GM21360 (cell line): ENCODE results near the gene LYRM4.
"Not testable (repeated sequence)": the region's sequence is repeated elsewhere in the genome, so short reads cannot be mapped to it uniquely, and the experiment has no call there.

Experiments
- ATAC-seq: cut with Tn5 transposase; IDR thresholded peaks from one replicate; pipeline ENCODE4 v1.9.1; 2021; ENCODE audit warnings: mild to moderate bottlenecking, moderate library complexity; ENCODE audit not compliant: unreplicated experiment

The LYRM4 gene

DNA sequence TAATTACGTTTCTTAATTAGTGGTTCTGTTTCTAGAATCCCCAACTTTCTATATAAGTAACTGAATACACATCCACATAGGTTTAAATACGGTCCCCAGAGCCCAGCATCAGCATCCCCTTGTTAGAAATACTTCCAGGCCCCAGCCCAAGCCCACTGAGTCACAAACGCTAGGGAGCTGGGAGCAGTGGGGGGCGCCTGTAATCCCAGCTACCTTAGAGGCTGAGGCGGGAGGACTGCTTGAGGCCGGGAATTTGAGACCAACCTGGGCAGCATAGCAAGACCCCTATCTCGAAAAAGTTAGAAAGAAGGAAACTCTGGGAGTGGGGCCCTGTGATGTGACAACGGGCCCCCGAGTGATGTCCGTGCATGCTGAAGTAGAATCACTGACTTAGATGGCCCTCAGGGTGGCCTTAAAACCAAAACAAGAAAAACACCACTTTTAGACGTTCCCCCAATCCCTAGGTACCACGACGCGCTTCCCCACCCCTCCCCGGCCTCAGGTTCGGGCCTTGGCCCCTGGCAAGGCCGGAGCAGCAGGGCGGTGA lies 176.9 kb downstream of the LYRM4 start:
- ATAC-seq = peak; percentile 19

DNA sequence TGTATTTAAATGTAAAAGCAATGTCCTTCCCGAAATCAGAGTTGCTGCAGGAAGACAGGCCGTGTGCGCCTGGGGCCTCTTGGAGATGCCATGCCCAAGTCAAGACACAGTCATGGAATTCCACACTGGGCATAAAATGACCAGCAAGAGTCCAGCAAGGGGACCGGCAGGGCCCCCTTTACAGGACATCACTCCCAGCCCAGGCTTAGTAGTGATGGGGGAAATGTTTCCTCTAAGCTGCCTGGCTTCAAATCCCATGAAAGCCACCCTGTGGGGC lies 177.5 kb downstream of the LYRM4 start:
- no peak for ATAC-seq

DNA sequence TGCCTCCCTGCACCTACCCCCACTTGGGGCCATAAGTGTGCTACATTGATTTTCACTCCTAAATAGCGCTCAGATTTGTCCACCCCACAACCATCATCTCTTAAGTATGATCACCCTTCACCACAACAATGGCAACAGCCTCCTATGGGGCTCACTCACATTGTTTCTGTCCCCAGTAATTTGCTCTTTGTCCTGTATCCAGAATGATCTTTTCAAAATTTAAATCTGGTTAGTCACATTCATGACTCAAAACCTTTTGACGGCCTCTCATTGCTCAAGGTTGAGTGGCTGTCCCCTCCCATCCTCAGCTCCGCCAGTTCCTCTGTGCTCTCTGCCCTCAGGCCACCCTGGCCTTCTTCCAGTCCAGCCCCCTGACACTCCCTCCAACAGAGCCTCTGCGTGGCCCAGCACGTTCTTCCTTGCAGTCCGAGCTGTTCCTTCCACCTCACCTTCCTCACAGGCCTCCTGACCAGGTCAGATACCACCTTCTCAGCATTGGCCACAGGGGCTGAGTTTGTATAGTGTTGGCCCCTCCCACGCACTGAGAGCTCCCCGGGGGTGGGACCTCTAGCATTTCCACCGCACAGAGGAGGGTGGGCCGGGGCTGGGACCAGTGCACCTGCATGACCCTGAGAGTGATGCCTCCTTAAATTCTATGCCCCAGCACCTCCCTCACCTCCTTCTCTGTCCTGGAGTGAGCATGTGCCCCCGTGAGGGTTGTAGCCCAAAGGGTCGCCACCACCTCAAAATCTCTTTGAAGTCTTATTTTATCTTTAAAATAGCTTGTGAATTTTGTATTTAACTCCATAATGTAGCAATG lies 178.1 kb downstream of the LYRM4 start:
- ATAC-seq = no peak

DNA sequence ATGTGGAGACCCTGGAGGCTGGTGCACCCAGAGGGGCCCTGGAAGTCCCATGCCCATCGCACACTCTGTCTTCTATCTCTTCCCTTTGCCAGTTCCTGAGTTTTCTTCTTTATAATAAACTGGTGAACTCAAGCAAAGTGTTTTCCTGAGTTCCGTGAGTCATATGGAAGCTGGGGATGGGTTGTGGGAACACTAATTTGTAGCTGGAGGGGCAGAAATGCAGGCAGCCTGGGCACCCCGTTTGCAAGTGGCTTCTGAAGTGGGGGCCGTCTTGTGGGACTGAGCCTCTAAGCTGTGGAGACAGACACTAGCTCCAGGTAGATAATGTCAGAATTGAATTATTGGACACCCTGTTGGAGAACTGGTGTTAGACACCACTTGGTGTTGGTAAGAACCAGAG lies 178.8 kb downstream of the LYRM4 start:
- no peak for ATAC-seq

DNA sequence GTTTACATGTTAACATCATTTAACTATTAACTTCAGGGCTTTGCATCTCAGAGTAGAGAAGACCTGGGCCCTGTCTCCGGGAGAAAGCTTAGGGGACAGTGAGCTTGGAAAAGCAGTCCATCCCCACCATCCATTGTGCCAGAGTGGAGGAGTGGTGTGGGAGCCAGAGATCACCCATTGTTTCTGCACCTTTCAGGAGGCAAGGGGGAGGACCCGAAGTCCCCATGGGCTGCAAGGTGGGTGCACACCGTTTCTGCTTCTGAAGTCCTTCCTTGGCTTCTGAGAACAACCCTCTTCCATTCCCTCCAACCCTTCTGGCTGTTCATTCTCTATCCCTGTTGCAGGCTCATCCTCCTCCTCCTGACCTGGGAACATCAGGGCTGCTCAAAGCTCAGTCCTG lies 179.6 kb downstream of the LYRM4 start:
- ATAC-seq = no peak

DNA sequence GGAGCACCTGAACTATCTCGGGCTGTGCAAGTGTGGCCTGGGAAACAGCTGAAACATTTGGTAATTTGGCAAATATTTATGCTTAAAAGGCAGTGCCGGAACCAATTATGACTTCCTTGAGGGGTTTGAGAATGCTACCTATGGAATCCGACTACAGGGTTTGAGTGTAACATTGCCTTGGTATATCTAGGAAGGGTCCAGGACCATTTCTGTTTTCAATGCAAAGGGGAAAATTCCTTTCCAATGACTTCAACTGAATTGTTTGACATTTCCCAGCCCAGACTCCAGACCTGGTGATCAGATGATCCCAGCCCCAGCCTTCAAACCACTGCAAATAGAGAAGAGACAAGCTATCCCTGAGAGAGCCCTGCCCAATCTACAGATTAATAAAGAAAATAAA lies 180.2 kb downstream of the LYRM4 start:
- no peak for ATAC-seq

DNA sequence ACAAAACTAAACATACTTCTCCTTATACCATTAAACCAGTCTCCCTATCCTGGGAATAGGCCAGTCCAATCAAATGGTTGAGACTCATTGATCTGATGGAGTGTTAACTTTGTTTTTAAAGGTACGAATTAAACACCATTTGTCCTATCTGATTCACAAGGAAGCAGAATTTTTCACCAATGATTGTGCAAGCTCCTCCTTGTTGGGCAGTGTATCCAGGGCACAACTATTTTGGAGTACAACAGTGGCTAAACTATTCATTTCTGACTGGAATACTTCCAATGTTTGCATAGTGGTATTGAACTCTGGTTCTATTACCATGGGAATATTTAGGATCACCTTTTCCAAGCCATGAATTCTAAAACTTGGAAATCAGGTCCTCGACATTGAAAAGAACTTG lies 181.1 kb downstream of the LYRM4 start:
- ATAC-seq = no peak

DNA sequence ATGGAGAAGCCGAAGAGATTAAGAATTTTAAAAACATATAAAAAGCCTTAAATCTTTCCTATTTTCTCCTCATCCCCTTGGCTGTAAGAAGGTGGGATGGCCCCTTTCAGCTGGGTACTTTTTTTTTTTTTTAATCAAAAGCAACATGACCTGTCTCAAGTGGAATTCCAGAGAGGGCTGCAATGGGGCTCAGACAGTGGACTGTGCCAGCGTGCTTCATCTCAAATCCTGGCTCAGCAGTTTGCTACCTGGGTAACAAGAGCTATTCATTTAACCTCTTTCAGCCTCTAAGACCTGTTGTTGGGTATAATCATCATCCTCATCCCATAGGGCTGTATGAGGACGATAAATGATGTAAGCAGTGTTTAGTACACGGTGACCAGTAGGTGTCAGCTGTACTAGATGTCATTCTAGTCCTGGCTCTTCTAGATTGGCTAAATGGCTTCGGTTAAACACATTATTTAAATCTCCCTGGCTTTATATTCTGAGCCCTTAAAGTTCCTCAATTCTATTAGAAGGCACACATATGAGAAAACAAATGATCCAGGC lies 182.6 kb downstream of the LYRM4 start:
- peak; percentile 79 for ATAC-seq

DNA sequence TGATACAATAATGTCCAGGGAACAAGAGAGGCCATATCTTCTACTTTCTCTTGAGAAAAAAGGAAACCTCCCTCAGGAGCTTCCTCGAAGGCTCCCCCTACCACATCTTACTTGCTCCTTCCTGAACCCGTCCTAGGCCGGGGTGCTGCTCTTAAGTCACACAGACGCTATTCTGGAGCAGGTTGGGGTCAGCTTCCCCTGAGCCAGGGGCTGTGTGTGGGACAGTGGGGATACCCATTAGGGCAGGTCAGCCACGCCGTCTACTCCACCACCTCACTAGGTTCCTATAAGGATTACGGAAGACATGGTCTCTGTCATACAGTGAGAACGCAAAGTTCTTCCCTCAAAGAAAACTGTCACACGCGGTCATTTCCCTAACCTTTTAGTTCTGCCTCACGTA lies 183.8 kb downstream of the LYRM4 start:
- ATAC-seq = no peak

DNA sequence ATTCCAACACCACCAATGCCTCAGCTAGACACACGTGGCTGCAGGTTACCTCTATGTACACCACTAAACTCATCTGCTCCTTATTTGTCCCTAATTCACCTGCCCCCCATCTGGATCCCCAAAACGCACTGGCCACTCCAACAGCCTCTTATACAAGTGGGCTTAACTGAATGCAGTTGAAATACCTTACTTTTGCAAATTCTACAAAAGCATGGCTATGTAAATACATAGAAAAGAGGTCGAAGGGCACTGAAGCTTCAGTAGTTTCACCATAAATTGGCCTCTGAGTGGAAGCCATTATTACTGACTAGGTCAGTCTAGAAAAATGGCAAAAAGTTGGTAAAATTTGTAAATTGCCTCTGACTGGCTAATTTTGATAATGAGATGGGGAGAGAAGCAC lies 186.8 kb downstream of the LYRM4 start:
- ATAC-seq = no peak

DNA sequence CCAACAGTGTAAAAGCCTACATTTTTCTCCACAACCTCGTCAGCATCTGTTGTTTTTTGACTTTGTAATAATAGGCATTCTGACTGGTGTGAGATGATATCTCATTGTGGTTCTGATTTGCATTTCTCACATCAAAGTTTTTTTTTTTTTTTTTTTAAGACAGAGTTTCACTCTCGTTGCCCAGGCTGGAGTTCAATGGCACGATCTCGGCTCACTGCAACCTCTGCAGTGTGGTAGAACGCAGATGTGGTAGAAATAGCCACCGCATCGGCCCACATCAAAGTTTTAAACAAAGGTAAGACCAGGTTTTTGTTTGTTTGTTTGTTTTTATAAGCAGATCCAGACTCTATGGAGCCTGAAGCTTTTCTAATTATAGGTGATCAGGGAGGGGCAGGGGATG lies 188.3 kb downstream of the LYRM4 start:
- ATAC-seq = peak; percentile 71

DNA sequence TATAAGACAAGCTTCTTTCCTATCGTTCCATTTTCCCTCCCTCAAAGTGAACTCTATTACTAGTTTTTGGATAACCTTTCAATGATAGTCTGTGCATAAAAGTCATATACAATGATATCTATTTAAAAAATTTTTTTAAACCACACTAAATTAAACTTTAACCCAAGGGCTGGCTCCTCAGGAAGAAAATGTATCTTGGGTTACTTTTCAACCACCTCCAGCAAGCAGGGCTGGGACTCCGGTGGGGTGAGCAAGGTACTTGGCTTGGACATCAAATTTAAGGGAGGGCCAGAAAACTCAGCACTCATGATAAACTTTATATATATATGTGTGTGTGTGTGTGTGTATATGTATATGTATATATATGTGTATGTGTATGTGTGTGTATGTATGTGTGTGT lies 189.5 kb downstream of the LYRM4 start:
- ATAC-seq = no peak

DNA sequence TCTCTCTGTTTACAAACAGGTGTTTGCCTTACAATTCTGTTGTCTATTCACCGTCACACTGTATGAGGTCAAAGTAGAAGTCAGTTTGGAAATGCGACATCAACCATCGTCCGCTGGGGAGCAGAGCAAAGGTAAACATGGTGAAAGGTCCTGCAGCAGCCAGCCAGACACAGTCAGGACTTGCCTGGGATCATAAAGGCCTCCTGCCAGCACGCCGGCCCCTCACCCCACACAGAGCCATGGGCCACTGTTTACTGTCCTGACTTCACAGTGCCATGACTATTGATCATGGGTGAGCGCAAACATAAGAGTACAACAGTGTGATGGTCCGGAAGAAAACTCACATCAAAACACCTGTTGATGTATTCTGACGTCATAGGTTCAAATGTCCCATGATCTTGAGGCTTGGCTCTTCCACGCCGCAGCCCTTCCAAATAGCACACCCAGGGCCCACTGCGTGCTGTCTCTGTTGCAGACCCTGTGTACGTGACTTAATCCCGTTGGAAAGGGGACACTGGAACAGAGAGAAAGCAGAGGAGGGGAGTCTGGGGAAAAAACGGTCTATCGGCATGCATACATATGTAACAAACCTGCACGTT lies 192.5 kb downstream of the LYRM4 start:
- ATAC-seq = no peak

DNA sequence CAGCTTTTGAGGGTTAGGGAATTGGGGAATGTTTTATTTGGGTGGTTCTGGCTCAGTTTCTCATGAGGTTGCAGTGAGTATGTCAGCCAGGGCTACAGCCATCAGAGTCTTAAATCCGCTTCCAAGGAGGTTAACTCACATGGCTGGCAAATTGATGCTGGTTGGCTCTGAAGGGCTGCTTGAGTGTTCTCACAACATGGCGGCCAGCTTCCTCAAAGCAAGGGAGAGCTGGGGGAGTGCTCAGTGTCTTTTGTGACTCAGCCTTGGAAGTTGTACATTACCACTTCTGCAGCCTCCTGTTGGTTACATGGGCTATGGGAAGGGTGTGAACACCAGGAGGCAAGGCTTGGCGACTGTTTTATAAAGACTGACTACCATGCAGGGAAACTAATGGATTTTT lies 193.4 kb downstream of the LYRM4 start:
- ATAC-seq = no peak

DNA sequence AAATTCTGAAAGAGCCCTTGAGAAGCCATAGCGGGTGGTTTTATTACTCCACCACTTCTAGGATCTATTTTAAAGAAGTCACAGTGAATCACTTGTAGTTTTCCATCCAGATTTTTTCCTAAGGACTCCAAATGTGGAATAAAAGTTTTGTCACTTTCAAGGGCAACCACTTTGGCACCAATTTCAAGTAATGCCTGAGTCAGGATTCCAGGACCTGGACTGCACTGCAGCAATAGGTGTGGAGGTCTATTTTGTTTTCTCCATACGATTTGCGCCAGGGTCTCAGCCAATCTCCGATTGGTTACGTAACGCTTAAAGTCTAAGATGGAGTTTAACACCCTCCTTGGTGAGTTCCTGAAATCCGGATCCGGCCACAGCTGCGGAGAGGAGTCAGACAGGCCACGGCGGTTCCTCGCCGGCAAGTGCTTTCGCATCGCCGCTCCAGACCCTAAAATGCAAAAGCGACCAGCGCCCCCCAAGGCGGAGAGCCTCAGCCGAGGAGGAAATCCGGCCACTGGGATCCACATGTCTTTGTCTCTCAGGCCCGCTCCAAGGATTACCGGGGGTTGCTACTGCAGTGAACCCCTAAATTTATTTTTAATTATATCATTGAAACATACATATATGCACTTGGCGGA lies 194.2 kb downstream of the LYRM4 start:
- ATAC-seq = no peak

DNA sequence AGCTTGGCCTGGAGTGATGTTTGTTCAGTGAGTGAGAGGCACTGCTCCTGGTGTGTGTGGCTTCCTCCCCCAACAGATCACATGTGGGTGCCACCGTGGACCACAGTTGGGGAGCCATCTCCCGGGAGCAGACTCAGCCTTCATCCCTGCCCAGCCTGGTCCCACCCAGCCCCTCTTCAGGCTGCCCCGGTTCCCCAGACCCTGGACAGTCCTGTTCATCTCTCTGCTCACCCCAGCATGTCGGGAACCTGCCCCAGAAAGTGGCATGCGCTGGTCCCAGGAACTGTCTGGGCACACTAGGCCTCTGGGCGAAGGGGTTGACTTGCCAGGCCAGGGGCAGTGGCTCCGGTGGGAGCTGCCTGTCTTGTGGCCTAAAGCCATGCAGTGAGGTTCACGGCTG lies 197.1 kb downstream of the LYRM4 start:
- no peak for ATAC-seq

DNA sequence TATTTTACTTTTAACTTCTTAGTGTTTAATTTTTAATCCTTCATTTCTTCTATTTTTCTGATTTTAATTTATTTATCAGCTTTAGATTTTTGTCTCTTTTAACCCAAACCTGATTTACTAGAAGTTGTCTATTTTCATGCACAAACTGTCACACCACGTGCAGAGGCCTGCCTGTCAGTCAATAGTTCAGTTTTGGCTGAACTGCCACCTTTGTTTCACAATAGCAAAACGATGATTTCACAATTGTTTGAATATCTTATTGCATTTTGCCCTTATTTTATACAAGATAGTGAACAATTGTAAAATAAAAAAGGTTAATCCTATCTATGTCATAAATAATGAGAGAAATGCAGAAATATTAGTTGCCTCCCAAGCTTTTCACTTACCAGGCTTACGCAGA lies 199.6 kb downstream of the LYRM4 start:
- no peak for ATAC-seq

DNA sequence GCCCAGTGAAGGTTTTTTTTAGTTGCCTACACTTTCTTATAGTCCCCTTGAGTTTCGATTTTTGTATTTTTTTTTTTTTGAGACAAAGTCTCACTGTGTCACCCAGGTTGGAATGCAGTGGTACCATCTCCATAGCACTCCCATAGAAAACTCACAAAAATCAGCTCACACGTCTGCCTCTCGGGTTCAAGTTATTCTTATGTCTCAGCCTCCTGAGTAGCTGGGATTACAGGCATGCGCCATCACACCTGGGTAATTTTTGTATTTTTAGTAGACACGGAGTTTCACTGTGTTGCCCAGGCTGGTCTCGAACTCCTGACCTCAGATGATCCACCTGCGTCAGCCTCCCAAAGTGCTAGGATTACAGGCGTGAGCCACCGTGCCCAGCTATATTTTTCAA lies 200.3 kb downstream of the LYRM4 start:
- not testable (repeated sequence) for ATAC-seq

DNA sequence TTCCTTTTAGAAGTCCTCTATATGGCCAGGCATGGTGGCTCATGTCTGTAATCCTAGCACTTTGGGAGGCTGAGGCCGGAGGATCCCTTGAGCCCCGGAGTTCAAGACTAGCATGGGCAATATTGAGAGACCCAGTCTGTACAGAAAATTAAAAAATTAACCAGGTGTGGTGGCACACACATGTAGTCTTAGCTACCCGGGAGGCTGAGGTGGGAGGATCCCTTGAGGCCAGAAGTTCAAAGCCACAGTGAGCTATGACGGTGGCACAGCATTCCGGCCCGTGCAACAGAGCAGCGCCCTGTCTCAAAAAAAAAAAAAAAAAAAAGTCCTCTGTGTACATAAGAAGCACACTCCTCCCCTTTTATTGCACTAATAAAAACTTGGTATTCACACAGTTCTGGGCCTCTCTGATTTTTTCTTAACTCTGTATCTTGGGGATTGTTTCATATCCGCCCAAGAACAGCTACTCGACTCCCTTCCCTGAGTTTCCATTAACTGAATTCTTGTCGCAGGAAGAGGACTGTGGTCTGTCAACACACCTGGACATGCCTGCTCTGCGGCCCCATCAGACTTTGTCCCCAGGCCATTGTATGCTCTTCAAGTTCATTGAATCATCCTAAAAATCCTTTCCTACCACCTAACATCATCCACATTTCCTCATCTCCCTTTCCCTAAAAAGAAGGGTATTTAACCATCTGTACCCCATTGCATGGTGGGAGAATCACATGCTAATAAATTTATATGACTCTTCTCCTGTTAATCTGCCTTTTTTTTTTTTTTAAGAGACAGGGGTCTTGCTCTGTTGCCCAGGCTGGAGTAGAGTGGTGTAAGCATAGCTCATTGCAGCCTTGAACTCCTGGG lies 201.5 kb downstream of the LYRM4 start:
- no peak for ATAC-seq
